Heart left ventricle (tissue), 16 donors: ENCODE measurements around the gene RPTOR. TPM values are rescaled to one million over a fixed set of nuclear protein-coding genes. Genes with fewer than 3 reads are reported as not detected.
"Not testable (repeated sequence)": the region's sequence is repeated elsewhere in the genome, so short reads cannot be mapped to it uniquely, and the experiment has no call there.

Experiments used
- ATAC-seq, 4 donors: fragments of 200-7000 bp; cut with Tn5 transposase; one replicate each; pipeline ENCODE4 v1.9.1; 2020 to 2022; ENCODE audit warnings: moderate library complexity in 4 of 4, mild to moderate bottlenecking in 3 of 4, moderate number of reproducible peaks in 1 of 4
- DNase-seq, 5 donors: peaks; one replicate each; pipeline ENCODE4 v3.0.0-alpha.2; 2020
- H3K27ac ChIP-seq, 12 donors: fragments of 200-600 bp; sonication (generic) in 4 of 12; one replicate each; pipeline versions ENCODE4 v1.5.0 to v1.8.0; 2016 to 2022; ENCODE audit warnings: mild to moderate bottlenecking in 2 of 12
- H3K27me3 ChIP-seq, 9 donors: fragments of 200-600 bp; sonication (generic) in 2 of 9; one replicate each; pipeline versions ENCODE4 v1.5.1 to v1.8.0; 2016 to 2022; ENCODE audit warnings: mild to moderate bottlenecking in 3 of 9
- H3K36me3 ChIP-seq, 9 donors: fragments of 200-600 bp; sonication (generic) in 2 of 9; one replicate each; pipeline versions ENCODE4 v1.5.0 to v1.8.0; 2018 to 2022; ENCODE audit warnings: mild to moderate bottlenecking in 2 of 9
- H3K4me1 ChIP-seq, 12 donors: fragments of 200-600 bp; sonication (generic) in 4 of 12; one replicate each; pipeline versions ENCODE4 v1.5.0 to v1.8.0; 2016 to 2022; ENCODE audit warnings: mild to moderate bottlenecking in 3 of 12
- H3K4me3 ChIP-seq, 12 donors: fragments of 200-600 bp; sonication (generic) in 4 of 12; one replicate each; pipeline versions ENCODE4 v1.5.0 to v1.8.0; 2017 to 2022; ENCODE audit warnings: mild to moderate bottlenecking in 9 of 12, moderate library complexity in 4 of 12
- H3K9me3 ChIP-seq, 12 donors: fragments of 200-600 bp; sonication (generic) in 4 of 12; one replicate each; pipeline versions ENCODE4 v1.5.0 to v1.8.0; 2016 to 2022; ENCODE audit warnings: mild to moderate bottlenecking in 1 of 12
- CTCF ChIP-seq, 12 donors: fragments of 200-600 bp; sonication (generic) in 4 of 12; IDR thresholded peaks; one replicate each; pipeline versions ENCODE4 v1.5.0 to v1.8.0; 2018 to 2022; ENCODE audit warnings: antibody characterized with exemption in 12 of 12, mild to moderate bottlenecking in 5 of 12
- POLR2A ChIP-seq, 2 donors: fragments of 450-650 bp; IDR thresholded peaks; one replicate each; pipeline ENCODE4 v1.6.1; 2017; ENCODE audit warnings: antibody characterized with exemption in 2 of 2, mild to moderate bottlenecking in 2 of 2, moderate library complexity in 2 of 2
- WGBS, 4 donors: extraction: QIAGEN DNeasy Blood & Tissue Kit in 2 of 4; methylation state at CpG; one replicate each; pipeline versions ENCODE4 v1.1.5 to v1.1.7; 2013 to 2018; 5-methylcytosine and 5-hydroxymethylcytosine counted together
- intact Hi-C, 10 donors: fragments of 100-400 bp; cut with DNase I; formaldehyde crosslinking; loops; one replicate each; pipeline versions ENCODE4 v1.11.1 to v1.14.2; 2022
- polyA plus RNA-seq, 2 donors: library from polyadenylated mRNA; stranded (reverse); fragments of 200-250 nt; gene quantifications; one replicate each; pipeline ENCODE4 v1.2.3, GENCODE V29; 2013
- total RNA-seq, 9 donors: library from RNA; depleted of rRNA in 2 of 9; stranded (reverse); fragments of >200 nt in 2 of 9; fragmentation: NEBNext Ultra II Directional in 3 of 9; extraction: Animal tissue kit (Norgen Biotek cat#: 25700) in 3 of 9; gene quantifications; one replicate each; pipeline versions ENCODE4 v1.1.0 to v1.2.4, GENCODE V29; 2016 to 2023
- donor health status: ischemic (EF 13 %, LVEDD 7.1; RV severe dilation, severe dysfunction).
- donor health status: healthy with polysubstance abuse.
- donor health status: DM: no; HTN: yes; CAD: no.
- donor health status: DM: no; HTN: no; CAD: no.
- donor health status: ischemic (EF 25% LVEDD 6.9; RV normal size, moderate dysfunction).
- donor health status: ischemic (EF 25% LVEDD 5.7; RV mildly dilated, moderate dysfunction).
- donor health status: healthy.
- donor health status: DM: yes; HTN: yes; CAD: no.
- donor health status: ischemic (EF 35%, LVEDD 5.7; RV mildly dilated, moderate dysfunction).
- donor health status: nonischemic (EF 11% LVEDD 7.7; RV severe dilation, severe dysfunction).
- donor health status: DM: yes; HTN: yes; CAD: no.
- donor health status: PGD.
- donor health status: ischemic (EF 29% LVEDD 5.4; RV normal size, mild dysfunction).
- donor health status: nonischemic (EF 23%, LVEDD 6.1; RV moderate dilation, normal function).

The RPTOR gene
- total and polyA plus RNA-seq, 11 donors = 14.7 to 31.7 (median 26.0) TPM

- no peak overlapping the region for H3K4me3 ChIP-seq
- no peak for ATAC-seq
- DNase-seq = no peak
- H3K36me3 ChIP-seq = peaks cover 0 to 10% (median 6%) of the 10 kb centered on the region in 9 donors
- TF ChIP-seq POLR2A (IDR thresholded peaks at IDR 0.05) = no peak
- intact Hi-C loops = no loop called here
- no peaks in the 10 kb centered on the region for H3K9me3 ChIP-seq
- 76 to 89% (median 82%) methylated on average over 25 of the region's 25 CpGs for WGBS, 4 donors
- H3K27ac ChIP-seq = no peak overlapping the region
- no peaks in the 10 kb centered on the region for H3K27me3 ChIP-seq
- H3K4me1 ChIP-seq = peaks cover 0 to 9% (median 0%) of the 10 kb centered on the region in 12 donors
These were observed 76.8 kb downstream of the RPTOR start for GRCh38 chr17:80621335-80621996.

GRCh38 chr17:80621997-80622357 is 77.3 kb downstream of the RPTOR start:
- H3K27ac ChIP-seq = no peak overlapping the region
- WGBS, 4 donors = 47 to 62% (median 53%) methylated on average over 3 of the region's 3 CpGs
- intact Hi-C loops = no loop called here
- ATAC-seq = no peak
- no peaks in the 10 kb centered on the region for H3K27me3 ChIP-seq
- TF ChIP-seq POLR2A (IDR thresholded peaks at IDR 0.05) = no peak
- no peak for TF ChIP-seq CTCF (IDR thresholded peaks at IDR 0.05)
- no peak for DNase-seq
- peaks cover 0 to 15% (median 11%) of the 10 kb centered on the region in 9 donors for H3K36me3 ChIP-seq
- H3K4me1 ChIP-seq = peaks cover 0 to 9% (median 0%) of the 10 kb centered on the region in 12 donors
- no peaks in the 10 kb centered on the region for H3K9me3 ChIP-seq
- H3K4me3 ChIP-seq = no peak overlapping the region

GRCh38 chr17:80624864-80625263 is 80.2 kb downstream of the RPTOR start:
- Histone ChIP-seq H3K36me3 (peaks cover 0 to 21% (median 14%) of the 10 kb centered on the region in 9 donors), H3K27ac (no peak overlapping the region), H3K9me3 (no peaks in the 10 kb centered on the region), H3K4me3 (no peak overlapping the region), H3K4me1 (peaks cover 0 to 9% (median 0%) of the 10 kb centered on the region in 12 donors), H3K27me3 (no peaks in the 10 kb centered on the region)
- DNase-seq (no peak), ATAC-seq (no peak)
- WGBS, 4 donors = 92 to 95% (median 94%) methylated on average over 14 of the region's 14 CpGs
- intact Hi-C loops = no loop called here
- no peak for TF ChIP-seq POLR2A (IDR thresholded peaks at IDR 0.05)
- TF ChIP-seq CTCF (IDR thresholded peaks at IDR 0.05) = no peak

- H3K4me3 ChIP-seq = no peak overlapping the region
- H3K27ac ChIP-seq = no peak overlapping the region
- H3K9me3 ChIP-seq = no peaks in the 10 kb centered on the region
- WGBS, 4 donors = 94 to 95% (median 94%) methylated on average over 14 of the region's 14 CpGs
- H3K27me3 ChIP-seq = no peaks in the 10 kb centered on the region
- peaks cover 0 to 21% (median 14%) of the 10 kb centered on the region in 9 donors for H3K36me3 ChIP-seq
- no peak for DNase-seq
- no peak for ATAC-seq
- TF ChIP-seq CTCF (IDR thresholded peaks at IDR 0.05) (no peak), POLR2A (IDR thresholded peaks at IDR 0.05) (no peak)
- H3K4me1 ChIP-seq = peaks cover 0 to 9% (median 0%) of the 10 kb centered on the region in 12 donors
- intact Hi-C loops = no loop called here
These were observed 81.0 kb downstream of the RPTOR start for GRCh38 chr17:80625627-80626026.

GRCh38 chr17:80628881-80629280 is 84.2 kb downstream of the RPTOR start:
- H3K4me3 ChIP-seq, H3K9me3 ChIP-seq, H3K27me3 ChIP-seq, H3K27ac ChIP-seq, ATAC-seq, intact Hi-C loops, H3K4me1 ChIP-seq, DNase-seq: not testable (repeated sequence)
- peaks cover 0 to 21% (median 14%) of the 10 kb centered on the region in 9 donors for H3K36me3 ChIP-seq
- 89 to 96% (median 90%) methylated on average over 7 of the region's 7 CpGs for WGBS, 4 donors
